ENCODE measurements around the gene FAM200B.

DNA sequence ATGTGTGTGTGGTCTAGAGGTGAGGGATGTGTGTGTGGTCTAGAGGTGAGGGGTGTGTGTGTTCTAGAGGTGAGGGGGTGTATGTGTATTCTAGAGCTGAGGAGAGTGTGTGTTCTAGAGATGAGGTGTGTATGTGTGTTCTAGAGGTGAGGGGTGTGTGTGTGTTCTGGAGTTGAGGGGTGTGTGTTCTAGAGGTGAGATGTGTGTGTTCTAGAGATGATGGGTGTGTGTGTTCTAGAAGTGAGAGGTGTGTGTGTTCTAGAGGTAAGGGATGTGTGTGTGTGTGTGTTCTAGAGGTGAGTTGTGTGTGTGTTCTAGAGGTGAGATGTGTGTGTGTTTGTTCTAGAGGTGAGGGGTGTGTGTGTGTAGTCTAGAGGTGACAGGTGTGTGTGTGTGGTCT is 22.5 kb downstream of the FAM200B start:
- no peak for TF ChIP-seq ZNF274 (IDR thresholded peaks at IDR 0.05; ENCODE audit: low read depth, low read length)
- no peak for TF ChIP-seq YY1 (IDR thresholded peaks at IDR 0.05; ENCODE audit: insufficient read depth, insufficient read length)
- TF ChIP-seq SUZ12 (IDR thresholded peaks at IDR 0.05; ENCODE audit: extremely low read depth, insufficient read depth, insufficient read length): no peak
